Parathyroid adenoma (tissue), 2 donors: Measurements from ENCODE around the gene KRTAP17-1.

Experiments used
- H2AFZ ChIP-seq: fragments of 300-600 bp; sonication (generic); one replicate; pipeline ENCODE4 v1.7.0; 2017; ENCODE audit warnings: antibody characterized with exemption, mild to moderate bottlenecking
- H3K27ac ChIP-seq: fragments of 300-600 bp; sonication (generic); one replicate; pipeline ENCODE4 v1.7.0; 2017
- H3K27me3 ChIP-seq: fragments of 300-600 bp; sonication (generic); one replicate; pipeline ENCODE4 v1.7.0; 2017; ENCODE audit warnings: low read length; ENCODE audit not compliant: control insufficient read depth, insufficient read depth
- H3K36me3 ChIP-seq: fragments of 300-600 bp; sonication (generic); one replicate; pipeline ENCODE4 v1.7.0; 2017; ENCODE audit warnings: low read length; ENCODE audit not compliant: control insufficient read depth, insufficient read depth
- H3K4me1 ChIP-seq: fragments of 300-600 bp; sonication (generic); one replicate; pipeline ENCODE4 v1.7.0; 2017; ENCODE audit warnings: control low read depth
- H3K4me2 ChIP-seq: fragments of 300-600 bp; sonication (generic); one replicate; pipeline ENCODE4 v1.7.0; 2017; ENCODE audit warnings: low read length
- H3K4me3 ChIP-seq: fragments of 300-600 bp; sonication (generic); one replicate; pipeline ENCODE4 v1.7.0; 2017; ENCODE audit warnings: low read depth, low read length
- H3K79me2 ChIP-seq: fragments of 300-600 bp; sonication (generic); one replicate; pipeline ENCODE4 v1.7.0; 2017; ENCODE audit warnings: control low read depth
- H3K9ac ChIP-seq: fragments of 300-600 bp; sonication (generic); one replicate; pipeline ENCODE4 v1.7.0; 2017; ENCODE audit warnings: mild to moderate bottlenecking
- H3K9me3 ChIP-seq: fragments of 300-600 bp; sonication (generic); one replicate; pipeline ENCODE4 v1.7.0; 2017; ENCODE audit warnings: low read length; ENCODE audit not compliant: control insufficient read depth
- TF ChIP-seq, protein P1 (sequence below): fragments of 300-600 bp; sonication (generic); IDR thresholded peaks from one replicate; pipeline ENCODE4 v1.7.0; 2017; ENCODE audit warnings: antibody characterized with exemption, mild to moderate bottlenecking
- donor health status: primary hyperparathyroidism.

The KRTAP17-1 gene

DNA sequence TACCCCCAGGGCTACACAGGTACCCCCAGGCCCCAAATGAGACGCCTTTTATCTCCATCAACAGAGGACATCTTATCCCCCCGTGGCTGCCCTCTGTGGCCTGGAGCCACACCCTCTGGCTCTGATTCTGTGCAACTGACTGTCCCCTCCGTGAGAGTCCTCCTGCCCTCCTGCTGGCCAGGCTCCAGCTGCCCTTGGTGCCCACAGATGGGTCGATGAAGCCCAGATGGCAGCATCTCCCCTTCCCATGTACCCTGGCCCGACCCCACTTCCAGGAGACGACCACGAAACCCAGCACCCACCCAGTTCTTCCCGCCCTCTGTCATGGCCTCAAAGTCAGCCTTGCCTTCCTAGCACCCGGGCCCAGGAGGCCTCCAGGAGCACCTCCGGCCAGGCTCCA is 9.6 kb upstream of the KRTAP17-1 start:
- Histone ChIP-seq H2AFZ (no peak overlapping the region), H3K27ac (no peak overlapping the region), H3K9me3 (no peaks in the 10 kb centered on the region), H3K4me2 (no peak overlapping the region), H3K4me1 (no peaks in the 10 kb centered on the region), H3K79me2 (no peaks in the 10 kb centered on the region), H3K9ac (no peak overlapping the region), H3K4me3 (no peak overlapping the region), H3K36me3 (no peaks in the 10 kb centered on the region), H3K27me3 (no peaks in the 10 kb centered on the region)
- TF ChIP-seq, protein P1, sequence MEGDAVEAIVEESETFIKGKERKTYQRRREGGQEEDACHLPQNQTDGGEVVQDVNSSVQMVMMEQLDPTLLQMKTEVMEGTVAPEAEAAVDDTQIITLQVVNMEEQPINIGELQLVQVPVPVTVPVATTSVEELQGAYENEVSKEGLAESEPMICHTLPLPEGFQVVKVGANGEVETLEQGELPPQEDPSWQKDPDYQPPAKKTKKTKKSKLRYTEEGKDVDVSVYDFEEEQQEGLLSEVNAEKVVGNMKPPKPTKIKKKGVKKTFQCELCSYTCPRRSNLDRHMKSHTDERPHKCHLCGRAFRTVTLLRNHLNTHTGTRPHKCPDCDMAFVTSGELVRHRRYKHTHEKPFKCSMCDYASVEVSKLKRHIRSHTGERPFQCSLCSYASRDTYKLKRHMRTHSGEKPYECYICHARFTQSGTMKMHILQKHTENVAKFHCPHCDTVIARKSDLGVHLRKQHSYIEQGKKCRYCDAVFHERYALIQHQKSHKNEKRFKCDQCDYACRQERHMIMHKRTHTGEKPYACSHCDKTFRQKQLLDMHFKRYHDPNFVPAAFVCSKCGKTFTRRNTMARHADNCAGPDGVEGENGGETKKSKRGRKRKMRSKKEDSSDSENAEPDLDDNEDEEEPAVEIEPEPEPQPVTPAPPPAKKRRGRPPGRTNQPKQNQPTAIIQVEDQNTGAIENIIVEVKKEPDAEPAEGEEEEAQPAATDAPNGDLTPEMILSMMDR: no peak

GRCh38 chr17:41324180-41325075 is 8.9 kb upstream of the KRTAP17-1 start:
- Histone ChIP-seq H3K27me3 (no peaks in the 10 kb centered on the region), H2AFZ (no peak overlapping the region), H3K36me3 (no peaks in the 10 kb centered on the region), H3K4me2 (no peak overlapping the region), H3K4me3 (no peak overlapping the region), H3K4me1 (no peaks in the 10 kb centered on the region), H3K9ac (no peak overlapping the region), H3K79me2 (no peaks in the 10 kb centered on the region), H3K9me3 (no peaks in the 10 kb centered on the region), H3K27ac (no peak overlapping the region)
- TF ChIP-seq, protein P1: no peak

DNA sequence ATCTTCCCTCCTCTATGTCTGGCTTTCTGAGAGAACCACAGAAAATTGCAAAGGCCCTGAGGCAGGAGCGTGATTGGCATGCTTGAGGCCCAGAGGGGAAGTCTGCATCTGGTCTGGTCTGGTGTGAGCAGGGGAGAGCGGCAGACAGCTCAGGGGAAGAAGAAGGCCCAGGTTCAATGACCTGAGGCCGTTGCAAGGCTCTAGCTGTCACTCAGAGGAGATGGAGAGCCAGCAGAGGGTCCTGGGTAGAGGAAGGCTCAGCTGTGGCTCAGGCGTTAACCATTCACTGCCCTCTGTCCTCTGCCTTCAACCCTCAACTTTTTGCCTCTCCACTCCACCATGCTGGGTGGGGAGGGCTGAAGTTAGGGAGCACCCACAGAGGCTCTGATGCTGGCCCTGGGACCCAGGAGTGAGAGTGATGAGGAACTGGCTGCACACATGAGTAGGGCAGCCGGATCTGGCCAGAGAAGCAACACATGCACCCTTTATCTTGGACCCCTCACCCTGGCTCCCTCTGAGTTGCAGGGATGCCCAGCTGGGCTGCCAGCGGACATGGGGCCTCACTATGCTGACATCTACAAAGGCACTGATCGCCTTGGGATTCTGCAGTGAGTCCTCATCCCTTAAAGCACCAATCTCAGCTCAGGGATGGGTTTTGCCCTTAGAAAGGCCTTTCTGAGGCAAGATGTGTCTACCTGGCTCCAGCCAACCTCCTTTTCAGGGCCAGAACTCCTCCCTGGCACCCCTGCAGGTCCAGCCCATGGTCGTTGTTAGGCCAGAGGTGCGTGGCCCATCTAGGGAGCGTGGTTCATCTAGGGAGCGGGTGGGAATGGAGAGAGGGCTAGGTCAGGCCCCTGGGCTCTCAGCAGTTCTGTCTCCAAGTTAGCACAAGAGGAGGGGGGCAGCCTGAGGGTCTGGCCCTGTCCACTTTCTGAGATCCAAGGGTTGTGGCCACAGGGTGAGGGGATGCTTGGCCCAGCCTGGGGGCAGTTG is 7.7 kb upstream of the KRTAP17-1 start:
- Histone ChIP-seq H3K4me3 (no peak overlapping the region), H3K9me3 (no peaks in the 10 kb centered on the region), H3K27ac (no peak overlapping the region), H3K27me3 (no peaks in the 10 kb centered on the region), H2AFZ (no peak overlapping the region), H3K79me2 (no peaks in the 10 kb centered on the region), H3K9ac (no peak overlapping the region), H3K4me2 (no peak overlapping the region), H3K36me3 (no peaks in the 10 kb centered on the region), H3K4me1 (no peaks in the 10 kb centered on the region)
- TF ChIP-seq, protein P1: no peak

- no peak overlapping the region for H3K4me2 ChIP-seq
- H3K9ac ChIP-seq: no peak overlapping the region
- peak overlapping the region; percentile 11 for H2AFZ ChIP-seq
- no peaks in the 10 kb centered on the region for H3K79me2 ChIP-seq
- H3K4me1 ChIP-seq: no peaks in the 10 kb centered on the region
- TF ChIP-seq, protein P1: peak; percentile 62
- no peak overlapping the region for H3K27ac ChIP-seq
- H3K36me3 ChIP-seq: no peaks in the 10 kb centered on the region
- H3K4me3 ChIP-seq: no peak overlapping the region
- no peaks in the 10 kb centered on the region for H3K9me3 ChIP-seq
- H3K27me3 ChIP-seq: no peaks in the 10 kb centered on the region
These were observed 6.8 kb upstream of the KRTAP17-1 start for GRCh38 chr17:41322094-41322902.
